Liver (tissue), 9 donors: ENCODE measurements around the gene CAMK2B. TPM values are rescaled to one million over a fixed set of nuclear protein-coding genes. Genes with fewer than 3 reads are reported as not detected.

Source experiments
- DNase-seq: peaks from one replicate; pipeline ENCODE4 v3.0.0-alpha.2; 2017; ENCODE audit warnings: low spot score
- H3K27ac ChIP-seq, 2 donors: one replicate each; pipeline ENCODE4 v1.7.0; 2013; ENCODE audit warnings: inconsistent platforms in 2 of 2, low read length in 2 of 2, control low read depth in 1 of 2, low read depth in 1 of 2, mild to moderate bottlenecking in 1 of 2
- H3K27me3 ChIP-seq, 4 donors: one replicate each; pipeline versions ENCODE4 v1.6.1 to v1.7.0; 2013; ENCODE audit warnings: low read length in 3 of 4, inconsistent platforms in 1 of 4, mild to moderate bottlenecking in 1 of 4, moderate library complexity in 1 of 4; ENCODE audit not compliant: control insufficient read depth in 4 of 4, insufficient read depth in 4 of 4
- H3K36me3 ChIP-seq, 4 donors: one replicate each; pipeline versions ENCODE4 v1.6.1 to v1.7.0; 2013; ENCODE audit warnings: low read length in 3 of 4, mild to moderate bottlenecking in 3 of 4, low read depth in 1 of 4, moderate library complexity in 1 of 4; ENCODE audit not compliant: control insufficient read depth in 4 of 4, insufficient read depth in 3 of 4
- H3K4me1 ChIP-seq, 4 donors: one replicate each; pipeline versions ENCODE4 v1.6.1 to v1.7.0; 2013; ENCODE audit warnings: low read length in 3 of 4, mild to moderate bottlenecking in 3 of 4, moderate library complexity in 1 of 4; ENCODE audit not compliant: control insufficient read depth in 4 of 4, insufficient read depth in 4 of 4
- H3K4me3 ChIP-seq, 3 donors: one replicate each; pipeline versions ENCODE4 v1.6.1 to v1.7.0; 2013; ENCODE audit warnings: low read length in 3 of 3, control low read depth in 1 of 3, low read depth in 1 of 3, mild to moderate bottlenecking in 1 of 3
- H3K9ac ChIP-seq, 2 donors: one replicate each; pipeline ENCODE4 v1.7.0; 2013; ENCODE audit warnings: low read length in 2 of 2, mild to moderate bottlenecking in 2 of 2, moderate library complexity in 2 of 2, control low read depth in 1 of 2, low read depth in 1 of 2
- H3K9me3 ChIP-seq, 4 donors: one replicate each; pipeline versions ENCODE4 v1.6.1 to v1.7.0; 2013; ENCODE audit warnings: low read length in 3 of 4; ENCODE audit not compliant: control insufficient read depth in 4 of 4
- ATF3 ChIP-seq: IDR thresholded peaks from 2 replicates; pipeline ENCODE4 v1.6.1; 2016; ENCODE audit warnings: antibody characterized with exemption
- CTCF ChIP-seq: fragments of 150-350 bp; IDR thresholded peaks from 2 replicates; pipeline ENCODE4 v1.5.1; 2017; ENCODE audit warnings: improper control_type of control experiment, low read depth, low read length; ENCODE audit not compliant: missing input control
- EGR1 ChIP-seq, 2 donors: IDR thresholded peaks; 2 replicates each; pipeline ENCODE4 v1.6.1; 2016 to 2018; ENCODE audit warnings: antibody characterized with exemption in 2 of 2, low read depth in 2 of 2
- FOXA1 ChIP-seq: IDR thresholded peaks from 2 replicates; pipeline ENCODE4 v1.6.1; 2016; ENCODE audit warnings: antibody characterized with exemption
- FOXA2 ChIP-seq: IDR thresholded peaks from 2 replicates; pipeline ENCODE4 v1.6.1; 2016; ENCODE audit warnings: antibody characterized with exemption
- GABPA ChIP-seq, 2 donors: IDR thresholded peaks in 1 of 2; conservative IDR thresholded peaks in 1 of 2; 2 replicates each; pipeline ENCODE4 v1.6.1; 2016; ENCODE audit warnings: antibody characterized with exemption in 2 of 2, mild to moderate bottlenecking in 1 of 2, moderate library complexity in 1 of 2
- HNF4A ChIP-seq, 2 donors: conservative IDR thresholded peaks; 2 replicates each; pipeline ENCODE4 v1.6.1; 2016; ENCODE audit warnings: antibody characterized with exemption in 2 of 2, mild to moderate bottlenecking in 2 of 2
- HNF4G ChIP-seq: IDR thresholded peaks from 2 replicates; pipeline ENCODE4 v1.6.1; 2016; ENCODE audit warnings: antibody characterized with exemption
- JUND ChIP-seq, 2 donors: IDR thresholded peaks; 2 replicates each; pipeline ENCODE4 v1.6.1; 2016; ENCODE audit warnings: antibody characterized with exemption in 2 of 2
- MAX ChIP-seq: IDR thresholded peaks from 2 replicates; pipeline ENCODE4 v1.6.1; 2016; ENCODE audit warnings: antibody characterized with exemption
- NR2F2 ChIP-seq: IDR thresholded peaks from 2 replicates; pipeline ENCODE4 v1.6.1; 2016; ENCODE audit warnings: antibody characterized with exemption
- RAD21 ChIP-seq, 2 donors: IDR thresholded peaks; 2 replicates each; pipeline ENCODE4 v1.6.1; 2016; ENCODE audit warnings: antibody characterized with exemption in 2 of 2, mild to moderate bottlenecking in 2 of 2
- REST ChIP-seq: IDR thresholded peaks from 2 replicates; pipeline ENCODE4 v1.6.1; 2016; ENCODE audit warnings: antibody characterized with exemption, mild to moderate bottlenecking
- RXRA ChIP-seq, 2 donors: IDR thresholded peaks; 2 replicates each; pipeline ENCODE4 v1.6.1; 2017 to 2018; ENCODE audit warnings: antibody characterized with exemption in 2 of 2, mild to moderate bottlenecking in 1 of 2
- SP1 ChIP-seq: IDR thresholded peaks from 2 replicates; pipeline ENCODE4 v1.6.1; 2018; ENCODE audit warnings: antibody characterized with exemption, mild to moderate bottlenecking
- TAF1 ChIP-seq: conservative IDR thresholded peaks from 2 replicates; pipeline ENCODE4 v1.6.1; 2016; ENCODE audit warnings: antibody characterized with exemption, mild to moderate bottlenecking
- YY1 ChIP-seq: IDR thresholded peaks from 2 replicates; pipeline ENCODE4 v1.6.1; 2016; ENCODE audit warnings: antibody characterized with exemption, mild to moderate bottlenecking
- ZBTB33 ChIP-seq: IDR thresholded peaks from 2 replicates; pipeline ENCODE4 v1.6.1; 2016; ENCODE audit warnings: antibody characterized with exemption
- WGBS: extraction: QIAGEN DNeasy Blood & Tissue Kit; methylation state at CpG from one replicate; pipeline ENCODE4 v1.1.7; 2013; 5-methylcytosine and 5-hydroxymethylcytosine counted together
- polyA plus RNA-seq, 2 donors: library from polyadenylated mRNA; stranded (reverse) in 1 of 2; unstranded in 1 of 2; fragments of 200-250 nt in 1 of 2; fragments of >200 nt in 1 of 2; fragmentation: Nextera tagmentation in 1 of 2; extraction: Ambion mirVana in 1 of 2; gene quantifications; one replicate each; pipeline versions ENCODE4 v1.2.1 to v1.2.3, GENCODE V29; 2013 to 2015
- total RNA-seq, 2 donors: library from RNA; depleted of rRNA; stranded (reverse); fragments of >200 nt; gene quantifications; one replicate each; pipeline ENCODE4 v1.2.3, GENCODE V29; 2014
- donor health status: healthy.
- donor health status: healthy.
- donor health status: healthy.
- donor health status: healthy.
- donor health status: healthy.

Gene CAMK2B
- total and polyA plus RNA-seq, 4 donors: 2.1 to 3.3 (median 2.2) TPM; not detected in 1

- H3K27me3 ChIP-seq: no peaks in the 10 kb centered on the region
- TF ChIP-seq FOXA1 (no peak), EGR1 (IDR thresholded peaks at IDR 0.05; ENCODE audit: low read depth in 2 of 2) (no peak), NR2F2 (no peak), SP1 (no peak), RXRA (IDR thresholded peaks at IDR 0.05) (no peak), CTCF (no peak), YY1 (no peak), TAF1 (no peak), ATF3 (no peak), ZBTB33 (no peak), HNF4A (conservative IDR thresholded peaks at IDR 0.05) (no peak), JUND (IDR thresholded peaks at IDR 0.05) (no peak), RAD21 (IDR thresholded peaks at IDR 0.05) (no peak), MAX (no peak), FOXA2 (no peak), GABPA (IDR thresholded peaks at IDR 0.05 in 1 of 2, conservative IDR thresholded peaks at IDR 0.05 in 1 of 2) (no peak), HNF4G (no peak), REST (no peak)
- DNase-seq: no peak
- no peak overlapping the region for H3K9ac ChIP-seq
- peak overlapping the region in 2 of 3 donors; percentile 22 to 67 for H3K4me3 ChIP-seq
- H3K9me3 ChIP-seq: no peaks in the 10 kb centered on the region
- 7% methylated on average over 61 of the region's 61 CpGs for WGBS
- no peak overlapping the region for H3K27ac ChIP-seq
- H3K36me3 ChIP-seq: no peaks in the 10 kb centered on the region
- peaks cover 20 to 49% (median 41%) of the 10 kb centered on the region in 4 donors for H3K4me1 ChIP-seq
These were observed 753 bp downstream of the CAMK2B start for GRCh38 chr7:44324481-44325200.
